Ovary (tissue), 9 donors: ENCODE results near the gene FGFRL1. TPM values are rescaled to one million over a fixed set of nuclear protein-coding genes. Genes with fewer than 3 reads are reported as not detected.
A peak's percentile ranks its signal among the peaks of the same experiment; 100 is the strongest.

Experiments used
- DNase-seq, 5 donors: peaks; one replicate each; pipeline ENCODE4 v3.0.0-alpha.2; 2019 to 2020
- H3K27ac ChIP-seq, 2 donors: fragments of 200-600 bp; one replicate each; pipeline versions ENCODE4 v1.5.1 to v1.8.0; 2019 to 2022
- H3K27me3 ChIP-seq: fragments of 200-600 bp; one replicate; pipeline ENCODE4 v1.8.0; 2022
- H3K36me3 ChIP-seq: fragments of 200-600 bp; sonication (generic); one replicate; pipeline ENCODE4 v1.5.1; 2019
- H3K4me1 ChIP-seq: one replicate; pipeline ENCODE4 v1.8.1; 2013; ENCODE audit warnings: mild to moderate bottlenecking, moderate library complexity; ENCODE audit not compliant: insufficient read depth
- H3K4me3 ChIP-seq: fragments of 200-600 bp; sonication (generic); one replicate; pipeline ENCODE4 v1.5.1; 2017
- H3K9me3 ChIP-seq, 2 donors: fragments of 200-600 bp in 1 of 2; sonication (generic) in 1 of 2; one replicate each; pipeline versions ENCODE4 v1.5.1 to v1.8.1; 2013 to 2019; ENCODE audit warnings: mild to moderate bottlenecking in 1 of 2, moderate library complexity in 1 of 2
- CTCF ChIP-seq, 3 donors: fragments of 450-650 bp in 2 of 3; fragments of 200-600 bp in 1 of 3; IDR thresholded peaks; one replicate each; pipeline versions ENCODE4 v1.5.1 to v1.8.0; 2016 to 2022; ENCODE audit warnings: antibody characterized with exemption in 3 of 3, mild to moderate bottlenecking in 1 of 3
- EP300 ChIP-seq: sonication (generic); formaldehyde crosslinking; IDR thresholded peaks from one replicate; pipeline ENCODE4 v1.6.1; 2017; ENCODE audit warnings: antibody characterized with exemption
- POLR2A ChIP-seq: fragments of 450-650 bp; IDR thresholded peaks from one replicate; pipeline ENCODE4 v1.6.1; 2017; ENCODE audit warnings: antibody characterized with exemption, mild to moderate bottlenecking, moderate library complexity
- WGBS, 3 donors: extraction: QIAGEN DNeasy Blood & Tissue Kit in 1 of 3; methylation state at CpG; one replicate each; pipeline versions ENCODE4 v1.1.5 to v1.1.7; 2013 to 2017; 5-methylcytosine and 5-hydroxymethylcytosine counted together
- intact Hi-C, 4 donors: fragments of 100-400 bp; cut with DNase I; formaldehyde crosslinking; loops; one replicate each; pipeline versions ENCODE4 v1.11.0 to v1.15.1; 2022 to 2023
- polyA plus RNA-seq, 2 donors: library from polyadenylated mRNA; stranded (reverse); fragments of 200-250 nt in 1 of 2; fragments of 350-450 nt in 1 of 2; fragmentation: Illumina TruSeq in 1 of 2; extraction: RNeasy Lipid Tissue Mini Kit (QIAGEN cat#74804) in 1 of 2; gene quantifications; one replicate each; pipeline ENCODE4 v1.2.3, GENCODE V29; 2013 to 2014
- total RNA-seq, 7 donors: library from RNA; depleted of rRNA in 2 of 7; stranded (reverse); fragments of >200 nt in 2 of 7; fragmentation: NEBNext Ultra II Directional in 3 of 7; extraction: Animal tissue kit (Norgen Biotek cat#: 25700) in 3 of 7; gene quantifications; one replicate each; pipeline versions ENCODE4 v1.1.0 to v1.2.4, GENCODE V29; 2016 to 2023
- donor health status: DM: no; HTN: no; CAD: no; lungs with moderate emphysema.
- donor health status: DM: no; HTN: no; CAD: no.
- donor health status: Bipolar disorder and iron deficiency.
- donor health status: DM: yes; HTN: yes; CAD: no.
- donor health status: DM: no; HTN: no; CAD: no.
- donor health status: DM: yes; HTN: yes; CAD: no.

Gene FGFRL1
- total and polyA plus RNA-seq, 9 donors = 23.4 to 59.1 (median 38.7) TPM

DNA sequence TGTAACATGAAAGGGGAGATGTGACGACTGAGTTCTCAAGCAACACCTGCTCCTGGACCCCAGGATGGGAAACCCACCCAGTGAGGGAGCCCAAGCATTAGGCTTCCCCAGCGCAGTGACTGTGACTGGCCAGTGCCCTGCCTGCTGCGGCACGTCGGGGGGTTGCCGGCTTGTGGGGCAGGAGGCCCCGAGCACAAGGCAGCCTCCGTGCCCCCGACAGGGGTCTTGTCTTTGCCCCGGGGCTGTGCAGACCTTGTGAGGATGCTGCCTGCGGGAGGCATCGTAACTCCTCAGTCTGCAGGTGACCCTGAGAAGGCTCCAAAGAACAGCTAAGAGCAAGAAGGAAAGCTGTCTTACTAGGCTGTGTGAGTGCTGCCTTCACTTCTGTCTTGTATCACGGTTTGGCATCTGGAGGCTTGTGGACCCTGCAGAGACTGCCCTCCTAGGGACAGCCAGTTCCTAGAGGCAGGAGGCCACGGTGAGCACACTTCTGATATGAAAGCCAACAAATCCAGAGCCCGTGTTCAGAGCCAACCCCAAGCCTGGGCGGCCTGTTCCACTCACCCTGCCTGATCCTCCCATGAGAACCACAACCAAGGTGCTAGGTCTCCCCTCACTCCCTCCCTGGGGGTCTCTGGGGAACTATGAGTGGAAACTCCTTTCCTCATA is 47.7 kb downstream of the FGFRL1 start:
- H3K4me3 ChIP-seq = no peak overlapping the region
- peaks cover 2% of the 10 kb centered on the region for H3K27me3 ChIP-seq
- H3K27ac ChIP-seq = no peak overlapping the region
- DNase-seq = peak in 2 of 5 donors; percentile 12 to 23
- intact Hi-C loops = no loop called here
- TF ChIP-seq CTCF (IDR thresholded peaks at IDR 0.05) (no peak), POLR2A (no peak)
- no peaks in the 10 kb centered on the region for H3K36me3 ChIP-seq
- peaks cover 5% of the 10 kb centered on the region for H3K4me1 ChIP-seq
- H3K9me3 ChIP-seq = no peaks in the 10 kb centered on the region
- WGBS, 3 donors = 66 to 78% (median 67%) methylated on average over 16 of the region's 16 CpGs

DNA sequence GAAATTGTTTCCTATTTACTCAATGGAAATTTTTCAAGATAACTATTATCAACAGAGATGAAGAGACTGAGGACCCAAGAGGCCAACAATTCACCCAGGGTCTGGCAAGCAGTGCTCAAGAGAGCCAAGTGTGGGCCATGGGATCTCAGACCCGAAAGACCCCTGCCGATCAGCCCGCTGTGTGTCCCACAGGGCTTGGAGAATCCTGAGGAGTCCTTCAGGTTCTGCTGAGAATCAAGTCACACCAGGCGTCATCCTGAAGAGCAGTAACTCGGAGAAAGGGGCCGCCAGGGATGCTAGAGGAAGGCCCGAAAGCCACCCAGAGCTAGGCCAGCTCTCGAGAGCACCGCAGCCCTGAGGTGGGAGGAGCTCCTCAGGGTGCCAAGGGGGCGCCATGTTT is 48.7 kb downstream of the FGFRL1 start:
- DNase-seq = peak in 1 of 5 donors; percentile 7
- H3K27me3 ChIP-seq = peaks cover 2% of the 10 kb centered on the region
- peaks cover 5% of the 10 kb centered on the region for H3K4me1 ChIP-seq
- H3K36me3 ChIP-seq = no peaks in the 10 kb centered on the region
- H3K9me3 ChIP-seq = no peaks in the 10 kb centered on the region
- 57 to 91% (median 57%) methylated on average over 10 of the region's 10 CpGs for WGBS, 3 donors
- no peak overlapping the region for H3K27ac ChIP-seq
- intact Hi-C loops = no loop called here
- TF ChIP-seq EP300 (no peak), POLR2A (no peak), CTCF (IDR thresholded peaks at IDR 0.05) (no peak)
- H3K4me3 ChIP-seq = no peak overlapping the region

- Histone ChIP-seq H3K9me3 (no peaks in the 10 kb centered on the region), H3K27me3 (peaks cover 2% of the 10 kb centered on the region), H3K4me1 (peaks cover 3% of the 10 kb centered on the region), H3K27ac (no peak overlapping the region), H3K36me3 (no peaks in the 10 kb centered on the region), H3K4me3 (no peak overlapping the region)
- no peak for TF ChIP-seq EP300
- TF ChIP-seq POLR2A = no peak
- WGBS, 3 donors = 87 to 95% (median 95%) methylated on average over 9 of the region's 9 CpGs
- DNase-seq = peak in 1 of 5 donors; percentile 11
- intact Hi-C loops = no loop called here
Measured at GRCh38 chr4:1060621-1061020, 49.2 kb downstream of the FGFRL1 start.

- TF ChIP-seq CTCF (IDR thresholded peaks at IDR 0.05) (no peak), POLR2A (no peak), EP300 (no peak)
- H3K9me3 ChIP-seq = no peaks in the 10 kb centered on the region
- H3K4me3 ChIP-seq = no peak overlapping the region
- H3K4me1 ChIP-seq = peaks cover 3% of the 10 kb centered on the region
- H3K27me3 ChIP-seq = peaks cover 2% of the 10 kb centered on the region
- WGBS, 3 donors = 76 to 89% (median 82%) methylated on average over 14 of the region's 14 CpGs
- no peaks in the 10 kb centered on the region for H3K36me3 ChIP-seq
- no peak overlapping the region for H3K27ac ChIP-seq
- intact Hi-C loops = no loop called here
- peak in 2 of 5 donors; percentile 9 to 24 for DNase-seq
Measured at GRCh38 chr4:1061056-1061700, 49.8 kb downstream of the FGFRL1 start.

DNA sequence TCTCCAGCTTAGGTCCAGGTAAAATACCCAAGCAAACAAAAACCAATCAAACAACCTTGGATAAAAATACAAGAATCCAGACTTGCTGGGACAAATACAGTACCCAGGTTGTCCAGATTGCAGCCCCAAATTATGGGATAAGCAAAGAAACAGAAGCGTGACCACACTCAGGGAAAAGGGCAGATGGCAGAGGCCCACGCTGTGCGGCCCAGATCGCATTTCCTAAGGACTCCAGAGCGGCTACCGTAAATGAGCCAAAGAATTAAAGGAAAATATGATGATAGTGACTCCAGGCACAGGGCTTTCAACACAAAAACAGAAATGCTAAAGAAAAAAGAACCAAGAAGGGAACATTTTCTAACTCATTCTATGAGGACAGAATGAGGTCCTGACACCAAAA is 50.3 kb downstream of the FGFRL1 start:
- H3K27ac ChIP-seq = no peak overlapping the region
- intact Hi-C loops = no loop called here
- TF ChIP-seq CTCF (IDR thresholded peaks at IDR 0.05) (no peak), EP300 (no peak), POLR2A (no peak)
- no peaks in the 10 kb centered on the region for H3K36me3 ChIP-seq
- WGBS, 3 donors = 38 to 69% (median 44%) methylated on average over 6 of the region's 6 CpGs
- H3K4me1 ChIP-seq = peaks cover 3% of the 10 kb centered on the region
- peak in 1 of 5 donors; percentile 5 for DNase-seq
- H3K9me3 ChIP-seq = no peaks in the 10 kb centered on the region
- H3K4me3 ChIP-seq = no peak overlapping the region
- H3K27me3 ChIP-seq = no peaks in the 10 kb centered on the region
